PC-9 (cell line): ENCODE results near the gene ZNF467.

Source experiments
- CTCF ChIP-seq: fragments of 200-600 bp; sonication (generic); conservative IDR thresholded peaks from 2 replicates; pipeline ENCODE4 v1.6.1; 2017; ENCODE audit warnings: mixed run types, antibody characterized with exemption, mild to moderate bottlenecking, moderate library complexity
- EZH2 ChIP-seq: fragments of 200-600 bp; sonication (generic); IDR thresholded peaks from 2 replicates; pipeline ENCODE4 v1.8.0; 2017; ENCODE audit warnings: antibody characterized with exemption, low read depth

GRCh38 chr7:149727899-149728476 is 45.4 kb downstream of the ZNF467 start:
- TF ChIP-seq EZH2, result no peak
- no peak for TF ChIP-seq CTCF
